Endothelial cell of umbilical vein (primary cell): ENCODE data around the gene ZNF438. TPM values are rescaled to one million over a fixed set of nuclear protein-coding genes. Genes with fewer than 3 reads are reported as not detected.

ENCODE experiments used
- BruUV-seq: library from RNA; stranded (reverse); fragments of 400-500 nt; replicated peaks from 2 replicates; lab custom pipeline; 2021; lab: Mats Ljungman, UMichigan
- CTCF ChIA-PET: fragments of 300-600, 350-600 bp; sonication (Branson Sonifier 250); formaldehyde crosslinking; loops from one replicate; lab custom pipeline; 2021; ENCODE audit warnings: antibody characterized with exemption, inconsistent platforms; lab: Charles Lee
- POLR2A ChIA-PET: fragments of 300-600, 350-600 bp; sonication (Branson Sonifier 250); formaldehyde crosslinking; loops from one replicate; lab custom pipeline; 2021; ENCODE audit warnings: antibody characterized with exemption, inconsistent platforms; lab: Charles Lee
- DNase-seq: peaks from one replicate; pipeline ENCODE4 v3.0.0-alpha.2; 2011; ENCODE audit warnings: low read depth, low spot score
- FAIRE-seq: peaks from 2 replicates; lab custom pipeline; 2011; peaks lifted over from hg19 to GRCh38; lab: Jason Lieb, UNC
- H2AFZ ChIP-seq: 2 replicates; pipeline ENCODE4 v1.6.0; 2012; ENCODE audit warnings: low read depth, low read length, control low read depth, inconsistent platforms
- H3K27ac ChIP-seq: 2 replicates; pipeline ENCODE4 v1.5.1; 2011; ENCODE audit warnings: low read depth, mild to moderate bottlenecking, control low read depth, low read length, moderate library complexity; ENCODE audit not compliant: insufficient read depth
- H3K27me3 ChIP-seq, 2 experiments: 2 replicates each; pipeline versions ENCODE4 v1.6.0 to v1.6.1; 2011; ENCODE audit warnings: low read length in 2 of 2, mixed read lengths in 1 of 2; ENCODE audit not compliant: control insufficient read depth in 2 of 2, insufficient read depth in 2 of 2
- H3K36me3 ChIP-seq, 2 experiments: 2 replicates in 1 of 2; 3 replicates in 1 of 2; pipeline ENCODE4 v1.5.1; 2011; ENCODE audit warnings: low read length in 2 of 2, mild to moderate bottlenecking in 1 of 2, moderate library complexity in 1 of 2; ENCODE audit not compliant: control insufficient read depth in 2 of 2, insufficient read depth in 2 of 2; ENCODE audit errors: extremely low read depth in 1 of 2
- H3K4me1 ChIP-seq: 3 replicates; pipeline ENCODE4 v1.5.1; 2011; ENCODE audit warnings: mild to moderate bottlenecking, low read length; ENCODE audit not compliant: control insufficient read depth, insufficient read depth; ENCODE audit errors: extremely low read depth
- H3K4me2 ChIP-seq: 2 replicates; pipeline ENCODE4 v1.6.1; 2011; ENCODE audit warnings: low read length, control low read depth, mixed read lengths; ENCODE audit not compliant: insufficient read depth
- H3K4me3 ChIP-seq, 3 experiments: fragments of 200-600 bp in 1 of 3; sonication (generic), shearing (Covaris generic) in 1 of 3; replicated peaks in 1 of 3; 2 replicates each; pipeline ENCODE4 v1.5.1; 2011 to 2016; ENCODE audit warnings: control low read depth in 3 of 3, low read length in 3 of 3, mild to moderate bottlenecking in 2 of 3, inconsistent platforms in 1 of 3, low read depth in 1 of 3, moderate library complexity in 1 of 3; ENCODE audit not compliant: insufficient read depth in 1 of 3
- H3K79me2 ChIP-seq: 2 replicates; pipeline ENCODE4 v1.6.0; 2012; ENCODE audit warnings: low read length, inconsistent platforms; ENCODE audit not compliant: control insufficient read depth, insufficient read depth
- H3K9ac ChIP-seq: replicated peaks from 2 replicates; pipeline ENCODE3; 2011; ENCODE audit warnings: low read length, control low read depth; ENCODE audit not compliant: insufficient read depth; ENCODE audit errors: extremely low read depth
- H3K9me1 ChIP-seq: replicated peaks from 3 replicates; pipeline ENCODE4 v1.6.0; 2011; ENCODE audit warnings: mild to moderate bottlenecking, low read length; ENCODE audit not compliant: control insufficient read depth, insufficient read depth; ENCODE audit errors: extremely low read depth
- H3K9me3 ChIP-seq: replicated peaks from 2 replicates; pipeline ENCODE4 v1.5.1; 2012; ENCODE audit warnings: low read length, inconsistent platforms; ENCODE audit not compliant: control insufficient read depth, insufficient read depth
- H4K20me1 ChIP-seq: replicated peaks from 2 replicates; pipeline ENCODE3; 2011; ENCODE audit warnings: mild to moderate bottlenecking, low read length; ENCODE audit not compliant: control insufficient read depth, insufficient read depth; ENCODE audit errors: extremely low read depth
- CTCF ChIP-seq, 2 donors: IDR thresholded peaks; 1 replicate in 1 of 2; 2 replicates in 1 of 2; pipeline ENCODE4 v1.5.1; 2011; ENCODE audit warnings: low read length in 2 of 2, mild to moderate bottlenecking in 2 of 2, moderate library complexity in 2 of 2, control low read depth in 1 of 2, inconsistent platforms in 1 of 2, low read depth in 1 of 2; ENCODE audit not compliant: insufficient read depth in 1 of 2; ENCODE audit errors: extremely low read depth in 1 of 2
- EZH2 ChIP-seq: IDR thresholded peaks from 2 replicates; pipeline ENCODE4 v1.6.1; 2012; ENCODE audit warnings: borderline replicate concordance, low read depth, mild to moderate bottlenecking, moderate library complexity, low read length, inconsistent platforms; ENCODE audit not compliant: severe bottlenecking
- FOS ChIP-seq: IDR thresholded peaks from 2 replicates; pipeline ENCODE4 v1.6.1; 2011; ENCODE audit warnings: mild to moderate bottlenecking, low read length, moderate library complexity, borderline replicate concordance; ENCODE audit not compliant: insufficient read depth
- GATA2 ChIP-seq: IDR thresholded peaks from 2 replicates; pipeline ENCODE4 v1.7.0; 2011; ENCODE audit warnings: low read depth, mild to moderate bottlenecking, moderate library complexity, mixed read lengths, low read length; ENCODE audit not compliant: insufficient read length, insufficient read depth
- JUN ChIP-seq: IDR thresholded peaks from 2 replicates; pipeline ENCODE4 v1.6.1; 2011; ENCODE audit warnings: borderline replicate concordance, low read depth; ENCODE audit not compliant: insufficient read length, insufficient read depth
- MYC ChIP-seq: IDR thresholded peaks from one replicate; pipeline ENCODE4 v1.6.1; 2011; ENCODE audit warnings: mild to moderate bottlenecking, low read depth, low read length
- POLR2A ChIP-seq: IDR thresholded peaks from 2 replicates; pipeline ENCODE4 v1.6.1; 2012; ENCODE audit warnings: low read depth, mild to moderate bottlenecking, control low read depth, low read length
- POLR2AphosphoS5 ChIP-seq: IDR thresholded peaks from 2 replicates; pipeline ENCODE4 v1.6.1; 2012; ENCODE audit warnings: low read depth, mild to moderate bottlenecking, control low read depth, low read length, moderate library complexity; ENCODE audit not compliant: insufficient read depth
- dilution Hi-C: fragments of 300-500 bp; cut with MboI; formaldehyde crosslinking; loops from one replicate; pipeline ENCODE4 v1.15.0; 2019; ENCODE audit warnings: low sequenced_read_pairs; ENCODE audit not compliant: extremely low pct_ligation_motif_present
- intact Hi-C: fragments of 100-400 bp; cut with micrococcal nuclease; formaldehyde crosslinking; loops from one replicate; pipeline ENCODE4 v1.10.0; 2022
- polyA plus RNA-seq, 4 experiments: library from polyadenylated mRNA; depleted of rRNA in 3 of 4; stranded (reverse) in 3 of 4; unstranded in 1 of 4; fragments of >200 nt; gene quantifications; 2 replicates each; pipeline versions ENCODE4 v1.2.1 to v1.2.3, GENCODE V29; 2011 to 2012; ENCODE audit warnings: missing spikeins in 1 of 4
- total RNA-seq: library from RNA; stranded (reverse); gene quantifications from 2 replicates; pipeline ENCODE4 v1.2.3, GENCODE V29; 2021
- TF ChIP-seq, protein P1 (sequence below): IDR thresholded peaks from 2 replicates; pipeline ENCODE4 v1.6.1; 2011; ENCODE audit not compliant: insufficient read depth, insufficient read length

Gene ZNF438
- total and polyA plus RNA-seq, 2 donors (not counting 3 experiments of a cell fraction or from before 2014, with no cell fraction given), result 7.2 to 15.1 TPM

GRCh38 chr10:30979956-30980355 lies 51.7 kb downstream of the ZNF438 start:
- H3K4me1 ChIP-seq, result peaks cover 30% of the 10 kb centered on the region
- H3K9me3 ChIP-seq, result no peaks in the 10 kb centered on the region
- dilution Hi-C loops, result no loop called here
- H3K27ac ChIP-seq, result no peak overlapping the region
- no peak overlapping the region for H2AFZ ChIP-seq
- no peak for FAIRE-seq
- no peaks in the 10 kb centered on the region for H4K20me1 ChIP-seq
- no peak overlapping the region for H3K4me2 ChIP-seq
- H3K9me1 ChIP-seq, result no peaks in the 10 kb centered on the region
- H3K79me2 ChIP-seq, result peaks cover 15% of the 10 kb centered on the region
- CTCF ChIA-PET, result interaction anchor here (1.6 to 1.8 kb wide), 2 partner anchors 9 to 11 kb away, joined by 3 to 4 read pairs; no protein-coding TSS in a partner anchor
- no peak for DNase-seq
- no peak overlapping the region for H3K9ac ChIP-seq
- TF ChIP-seq CTCF (IDR thresholded peaks at IDR 0.05; ENCODE audit: extremely low read depth in 1 of 2, insufficient read depth in 1 of 2, low read depth in 1 of 2, low read length in 2 of 2) (no peak), POLR2A (no peak), JUN (no peak), MYC (no peak)
- TF ChIP-seq, protein P1, sequence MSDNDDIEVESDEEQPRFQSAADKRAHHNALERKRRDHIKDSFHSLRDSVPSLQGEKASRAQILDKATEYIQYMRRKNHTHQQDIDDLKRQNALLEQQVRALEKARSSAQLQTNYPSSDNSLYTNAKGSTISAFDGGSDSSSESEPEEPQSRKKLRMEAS, result no peak
- no peak overlapping the region for H3K4me3 ChIP-seq
- BruUV-seq, result no TSS peak
- no peaks in the 10 kb centered on the region for H3K27me3 ChIP-seq
- H3K36me3 ChIP-seq, result peaks cover 0 to 8% of the 10 kb centered on the region in 2 experiments
- POLR2A ChIA-PET, result no interaction called here
- intact Hi-C loops, result no loop called here

DNA sequence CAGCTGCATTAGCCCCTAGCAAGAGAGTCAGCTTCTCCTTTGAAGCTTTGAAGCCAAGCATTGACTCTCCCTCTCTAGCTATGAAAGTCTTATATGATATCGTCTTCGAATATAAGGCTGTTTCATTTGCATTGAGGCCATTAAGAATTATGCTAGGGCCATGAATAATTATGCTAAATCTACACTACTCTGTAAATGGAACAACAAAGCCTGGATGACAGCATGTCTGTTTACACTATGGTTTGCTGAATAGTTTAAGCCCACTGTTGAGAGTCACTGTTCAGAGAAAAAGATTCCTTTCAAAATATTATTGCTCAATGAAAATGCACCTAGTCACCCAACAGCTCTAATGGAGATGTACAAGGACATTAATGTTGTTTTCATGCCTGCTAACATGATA lies 52.8 kb downstream of the ZNF438 start:
- no peak for DNase-seq
- ChIA-PET CTCF (interaction anchor here (1.6 to 1.8 kb wide), 2 partner anchors 10 kb away, joined by 3 to 4 read pairs; no protein-coding TSS in a partner anchor), POLR2A (no interaction called here)
- intact Hi-C loops (no loop called here), dilution Hi-C loops (no loop called here)
- H3K4me2 ChIP-seq, result no peak overlapping the region
- H3K9me1 ChIP-seq, result no peaks in the 10 kb centered on the region
- H3K4me3 ChIP-seq, result no peak overlapping the region
- no peak overlapping the region for H3K27ac ChIP-seq
- BruUV-seq, result no TSS peak
- H3K4me1 ChIP-seq, result peaks cover 20% of the 10 kb centered on the region
- peaks cover 0 to 8% of the 10 kb centered on the region in 2 experiments for H3K36me3 ChIP-seq
- no peak for FAIRE-seq
- no peak for TF ChIP-seq EZH2
- no peak for TF ChIP-seq CTCF (IDR thresholded peaks at IDR 0.05; ENCODE audit: extremely low read depth in 1 of 2, insufficient read depth in 1 of 2, low read depth in 1 of 2, low read length in 2 of 2)
- TF ChIP-seq MYC, result no peak
- TF ChIP-seq, protein P1, result no peak
- TF ChIP-seq GATA2, result no peak
- no peak for TF ChIP-seq JUN
- TF ChIP-seq FOS, result no peak
- no peak for TF ChIP-seq POLR2A
- no peak for TF ChIP-seq POLR2AphosphoS5
- H3K27me3 ChIP-seq, result no peaks in the 10 kb centered on the region
- peaks cover 15% of the 10 kb centered on the region for H3K79me2 ChIP-seq
- H3K9me3 ChIP-seq, result no peaks in the 10 kb centered on the region
- no peak overlapping the region for H2AFZ ChIP-seq
- H4K20me1 ChIP-seq, result no peaks in the 10 kb centered on the region
- no peak overlapping the region for H3K9ac ChIP-seq
